Tongue (tissue), 2 donors: ENCODE results near the gene MAPK4. TPM values are rescaled to one million over a fixed set of nuclear protein-coding genes. Genes with fewer than 3 reads are reported as not detected.

ENCODE experiments used
- DNase-seq: peaks from one replicate; pipeline ENCODE4 v3.0.0-alpha.2; 2015
- total RNA-seq: library from RNA; depleted of rRNA; stranded (reverse); fragments of >200 nt; gene quantifications from one replicate; pipeline ENCODE4 v1.2.3, GENCODE V29; 2014

Gene MAPK4
- total RNA-seq, 1 donor from 2014 or later: 5.2 TPM

DNA sequence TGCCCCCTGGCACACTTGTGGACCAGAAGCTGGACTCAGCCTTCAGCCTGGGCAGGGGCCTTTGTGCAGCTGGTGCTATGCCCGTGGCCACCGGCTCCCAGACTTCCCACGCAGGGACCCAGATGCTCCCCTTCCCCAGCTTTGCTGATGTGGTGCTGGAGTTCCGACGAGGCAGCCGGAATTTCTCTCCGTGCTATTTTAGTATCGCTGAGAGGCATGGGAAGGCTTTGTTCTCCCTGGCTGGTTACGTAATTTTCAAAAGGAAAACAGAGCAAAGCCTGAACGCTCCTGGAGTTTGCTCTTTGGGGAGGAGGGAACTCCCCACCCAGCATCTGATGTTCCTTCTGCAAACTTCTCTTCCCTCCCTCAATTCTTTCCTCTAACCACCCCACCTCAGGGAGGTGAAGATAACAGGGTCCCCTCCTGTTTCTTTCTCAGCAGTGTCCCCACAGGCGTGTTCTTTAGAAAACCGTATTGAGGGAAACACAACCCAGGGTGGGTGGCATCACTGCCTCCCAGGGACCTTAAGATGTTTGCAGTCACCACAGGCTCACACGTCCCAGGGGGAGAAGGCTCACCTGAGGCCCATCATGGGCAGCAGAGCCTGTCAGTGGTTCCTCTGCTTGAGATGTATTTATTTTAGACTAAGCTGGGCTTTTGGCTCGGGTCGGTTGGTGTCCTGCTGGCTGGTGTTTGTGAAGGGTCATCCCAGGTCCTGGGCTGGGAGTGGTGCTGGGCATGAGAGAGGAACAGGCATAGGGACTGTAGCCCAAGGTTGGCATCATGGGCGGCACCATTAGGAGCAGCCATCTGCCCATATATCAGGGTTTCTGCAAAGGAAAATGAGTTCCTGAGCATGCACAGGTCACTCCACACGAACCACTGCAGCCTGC lies 95.0 kb downstream of the MAPK4 start:
- peak; percentile 41 for DNase-seq

DNA sequence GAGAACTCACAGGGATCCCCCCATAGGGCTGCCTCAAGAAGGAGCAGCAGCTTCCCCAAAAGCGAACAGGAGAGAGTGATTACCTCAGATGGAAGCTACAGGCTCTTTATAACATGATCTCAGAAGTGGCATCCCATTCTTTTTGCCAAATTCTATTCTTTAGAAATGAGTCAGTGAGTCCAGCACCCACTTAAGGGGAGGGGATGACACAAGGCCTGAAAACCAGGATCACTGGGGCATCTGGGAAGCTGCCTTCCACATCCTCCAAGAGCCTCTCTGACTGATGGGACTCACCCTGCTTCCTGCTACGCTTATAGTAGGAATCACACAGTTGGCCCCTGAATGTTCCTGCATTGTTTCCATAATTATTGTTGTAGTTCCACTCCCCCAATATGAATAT lies 96.5 kb downstream of the MAPK4 start:
- no peak for DNase-seq

DNA sequence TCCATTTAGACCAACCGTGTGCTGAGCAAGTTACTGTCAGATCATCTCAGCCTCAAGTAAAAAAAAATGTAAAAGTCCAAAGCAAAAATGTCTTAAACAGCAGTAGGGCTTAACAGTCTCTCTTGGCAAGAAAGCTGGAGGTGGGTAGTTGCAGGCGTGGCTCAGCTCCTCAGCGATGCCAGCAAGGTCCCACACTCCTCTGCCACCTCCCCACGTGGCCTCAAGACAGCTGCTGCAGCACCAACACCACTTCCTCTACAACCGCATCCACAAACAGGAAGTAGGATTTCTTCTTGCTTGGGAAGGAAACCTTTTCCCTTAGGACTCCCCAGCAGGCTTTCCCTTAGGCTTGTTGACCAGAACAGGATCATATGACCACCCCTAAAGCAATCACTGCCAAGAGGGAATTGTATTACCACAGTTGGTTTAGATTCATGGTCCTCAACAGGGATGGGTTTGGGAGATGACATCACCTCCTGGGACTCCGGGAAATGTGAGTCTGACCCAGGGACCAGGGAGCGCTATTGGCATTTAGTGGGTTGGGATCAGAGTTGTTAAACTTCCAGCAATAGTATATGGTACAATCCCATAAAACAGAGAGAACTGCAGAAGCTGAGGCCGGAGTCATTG lies 97.1 kb downstream of the MAPK4 start:
- DNase-seq: peak; percentile 27

DNA sequence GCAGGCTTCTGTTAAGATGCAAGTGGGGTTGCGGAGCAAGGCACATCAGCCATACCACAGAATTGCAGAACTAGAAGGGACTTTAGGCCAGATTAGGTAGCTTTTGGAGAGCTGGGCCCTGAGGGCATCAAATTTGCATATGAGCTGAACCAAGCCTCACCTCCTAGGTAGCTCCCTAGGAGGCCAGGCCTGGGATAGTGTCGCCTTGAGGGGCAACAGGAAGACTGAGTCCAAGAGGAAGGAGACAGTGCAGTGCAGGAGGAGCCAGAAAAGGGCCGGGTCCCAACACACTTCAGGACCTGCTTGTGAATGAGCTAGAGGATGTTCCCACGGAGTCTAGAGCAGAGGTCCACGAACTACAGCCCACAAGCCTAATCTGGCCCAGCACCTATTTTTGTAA lies 98.7 kb downstream of the MAPK4 start:
- DNase-seq: no peak

DNA sequence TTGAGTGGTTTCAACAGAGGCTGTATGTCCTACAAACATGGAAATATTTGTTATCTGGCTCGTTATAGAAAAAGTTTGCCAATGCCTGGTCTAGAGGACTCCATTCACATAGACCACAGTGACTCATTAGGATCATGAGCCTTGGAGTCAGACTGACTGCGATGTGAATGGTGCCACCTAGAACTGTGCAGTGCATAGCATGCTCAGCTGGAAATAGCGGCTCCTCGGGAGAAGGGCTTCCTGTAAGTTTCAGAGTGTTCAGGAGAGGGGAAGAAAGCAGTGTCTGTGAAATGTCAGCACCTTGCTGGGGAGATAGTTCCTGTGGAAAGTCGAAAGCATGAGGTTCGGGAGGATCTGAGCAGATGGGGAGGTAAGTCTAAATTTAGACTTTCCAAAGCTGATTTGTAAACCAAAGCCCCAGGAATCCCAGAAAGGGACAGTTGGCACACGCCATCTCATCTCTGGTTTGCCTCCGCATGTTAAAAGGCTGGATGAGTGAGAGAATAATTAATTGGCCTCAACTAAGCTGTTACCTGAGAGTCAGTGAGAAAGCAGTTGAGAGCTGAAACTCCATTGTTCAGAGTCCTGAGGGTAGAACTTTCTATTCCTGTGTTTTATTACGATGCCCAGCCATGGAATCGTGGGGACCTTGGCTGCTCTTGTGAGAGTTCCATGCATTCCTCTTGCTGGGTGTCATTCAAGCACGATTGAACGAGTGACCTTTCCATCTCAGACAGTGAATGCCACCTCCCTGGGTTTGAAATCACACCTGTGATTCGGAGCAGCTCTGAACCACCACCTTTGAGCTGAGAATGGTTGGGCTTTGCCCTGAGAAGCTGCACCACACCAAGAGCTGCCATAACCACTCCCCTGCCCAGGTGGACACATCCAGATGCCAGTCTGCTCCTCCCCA lies 99.5 kb downstream of the MAPK4 start:
- peak; percentile 31 for DNase-seq

DNA sequence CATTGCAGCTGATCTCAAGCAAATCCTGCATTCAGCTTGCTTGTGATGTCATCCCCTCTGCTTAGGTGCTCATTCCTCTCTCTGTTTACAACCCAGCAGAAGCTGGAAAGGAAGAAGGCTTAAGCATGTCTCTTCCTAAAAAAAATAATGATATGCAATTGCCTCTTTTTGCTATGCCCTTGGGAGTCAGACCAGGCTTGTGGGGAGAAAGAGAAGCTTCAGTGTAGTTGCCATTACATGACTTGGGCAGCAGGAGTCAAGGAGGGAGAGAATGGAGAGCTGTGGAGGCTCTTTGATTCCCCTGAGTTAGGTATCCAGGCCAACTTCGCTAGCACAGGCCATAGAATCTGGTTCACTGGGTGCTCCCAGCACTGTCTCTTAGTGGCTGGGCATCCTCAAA lies 101.1 kb downstream of the MAPK4 start:
- DNase-seq: no peak

DNA sequence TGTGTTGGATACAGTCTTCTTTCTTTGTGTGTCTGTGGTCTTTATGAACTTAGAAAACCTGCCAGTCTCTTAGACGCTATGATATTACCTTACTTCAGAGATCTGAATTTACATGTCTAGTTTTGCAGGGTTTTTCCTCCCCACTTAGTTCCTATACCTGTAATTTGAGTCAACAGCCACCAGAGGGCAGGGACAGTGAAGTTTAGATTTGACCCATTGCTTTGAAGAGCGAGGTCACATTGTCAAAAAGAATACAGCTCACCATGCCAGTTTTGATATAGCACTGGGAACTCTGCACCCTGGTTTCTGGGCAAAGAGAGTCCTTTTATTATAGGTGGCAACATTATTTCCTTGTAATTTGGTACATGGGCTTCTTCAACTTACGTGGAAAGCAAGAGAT lies 102.3 kb downstream of the MAPK4 start:
- no peak for DNase-seq

DNA sequence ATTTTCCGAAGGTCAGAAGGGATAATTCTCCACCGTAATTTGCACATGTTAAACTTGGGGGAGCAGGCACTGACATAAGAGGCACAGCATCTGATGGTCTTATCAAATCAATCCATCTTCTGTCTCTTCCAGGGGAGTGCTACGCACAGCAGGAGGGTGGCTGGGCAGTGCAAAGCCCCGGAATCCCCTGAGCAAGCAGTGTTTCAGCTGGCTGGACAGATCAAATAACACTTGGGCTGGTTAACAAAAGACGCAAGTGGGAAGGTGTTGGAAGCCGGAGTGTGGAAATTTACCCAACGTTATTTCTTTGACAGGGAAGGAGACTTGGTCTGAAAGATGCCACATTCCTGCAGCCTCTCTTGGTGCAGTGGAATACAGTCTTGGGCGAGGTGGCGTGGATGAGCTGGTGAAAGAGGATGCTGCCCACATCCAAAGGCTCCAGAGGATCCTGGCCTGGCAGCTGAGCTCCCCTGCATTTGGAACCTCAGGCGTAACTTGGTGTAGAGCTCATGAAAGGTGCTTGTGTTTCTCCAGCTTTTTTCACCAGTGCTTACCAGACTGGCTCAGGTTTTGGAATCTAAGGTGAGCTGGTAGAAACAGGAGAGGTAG lies 103.0 kb downstream of the MAPK4 start:
- peak; percentile 26 for DNase-seq

DNA sequence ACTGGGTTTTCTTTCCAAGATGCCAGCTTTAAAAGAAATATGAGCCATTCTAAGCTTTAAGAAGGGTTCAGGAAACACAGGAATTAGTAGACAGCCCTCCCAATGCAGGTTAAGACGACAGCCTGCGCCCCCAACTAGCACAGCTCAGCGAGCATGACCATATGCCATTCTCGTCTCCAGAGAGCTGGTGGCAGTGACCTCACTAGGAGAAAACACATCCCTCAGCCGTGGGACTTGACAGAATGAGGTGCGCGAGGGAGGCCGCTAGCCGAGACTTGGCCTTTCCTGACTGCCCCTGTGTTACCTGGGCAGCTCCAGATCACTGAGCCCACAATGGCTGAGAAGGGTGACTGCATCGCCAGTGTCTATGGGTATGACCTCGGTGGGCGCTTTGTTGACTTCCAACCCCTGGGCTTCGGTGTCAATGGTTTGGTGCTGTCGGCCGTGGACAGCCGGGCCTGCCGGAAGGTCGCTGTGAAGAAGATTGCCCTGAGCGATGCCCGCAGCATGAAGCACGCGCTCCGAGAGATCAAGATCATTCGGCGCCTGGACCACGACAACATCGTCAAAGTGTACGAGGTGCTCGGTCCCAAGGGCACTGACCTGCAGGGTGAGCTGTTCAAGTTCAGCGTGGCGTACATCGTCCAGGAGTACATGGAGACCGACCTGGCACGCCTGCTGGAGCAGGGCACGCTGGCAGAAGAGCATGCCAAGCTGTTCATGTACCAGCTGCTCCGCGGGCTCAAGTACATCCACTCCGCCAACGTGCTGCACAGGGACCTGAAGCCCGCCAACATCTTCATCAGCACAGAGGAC lies 103.9 kb downstream of the MAPK4 start:
- DNase-seq: no peak

DNA sequence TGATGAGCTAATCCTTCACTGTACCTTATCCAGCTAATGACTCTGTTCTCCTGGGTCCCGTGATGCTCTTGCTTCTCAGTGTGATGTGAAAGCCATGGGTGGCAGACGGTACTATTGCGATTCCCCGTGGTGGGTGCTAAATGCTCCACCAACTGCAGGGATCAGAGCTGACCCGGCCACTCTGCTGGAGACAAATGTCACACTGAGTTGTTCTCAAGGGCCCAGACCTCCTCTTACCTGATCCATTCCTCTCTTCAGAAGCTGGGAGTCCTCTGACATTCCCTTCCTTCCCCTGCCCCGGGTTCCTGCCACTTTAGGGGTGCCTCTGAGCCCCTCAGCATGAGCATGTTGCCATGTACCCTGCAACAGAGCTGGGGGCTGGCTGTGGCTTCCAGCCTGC lies 105.1 kb downstream of the MAPK4 start:
- no peak for DNase-seq

DNA sequence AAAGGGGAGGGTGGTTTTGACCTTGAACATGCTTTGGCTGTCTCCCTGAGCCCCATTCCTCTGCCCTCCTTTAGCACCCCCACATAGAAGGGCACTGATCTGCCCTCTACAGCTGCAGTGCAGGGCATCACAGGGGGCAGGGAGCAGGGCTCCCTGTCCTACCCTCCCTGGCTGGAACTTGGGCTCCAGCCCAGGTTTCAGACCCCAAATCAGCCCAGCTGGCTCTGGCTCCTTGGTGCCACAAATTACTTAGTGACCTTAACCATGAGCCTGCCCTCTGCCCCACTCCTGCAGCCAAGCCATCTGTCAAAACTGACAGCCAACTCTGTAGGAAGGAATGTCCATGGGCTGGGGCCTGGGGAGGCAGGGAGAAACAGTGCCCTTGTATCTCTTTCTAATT lies 105.6 kb downstream of the MAPK4 start:
- no peak for DNase-seq

DNA sequence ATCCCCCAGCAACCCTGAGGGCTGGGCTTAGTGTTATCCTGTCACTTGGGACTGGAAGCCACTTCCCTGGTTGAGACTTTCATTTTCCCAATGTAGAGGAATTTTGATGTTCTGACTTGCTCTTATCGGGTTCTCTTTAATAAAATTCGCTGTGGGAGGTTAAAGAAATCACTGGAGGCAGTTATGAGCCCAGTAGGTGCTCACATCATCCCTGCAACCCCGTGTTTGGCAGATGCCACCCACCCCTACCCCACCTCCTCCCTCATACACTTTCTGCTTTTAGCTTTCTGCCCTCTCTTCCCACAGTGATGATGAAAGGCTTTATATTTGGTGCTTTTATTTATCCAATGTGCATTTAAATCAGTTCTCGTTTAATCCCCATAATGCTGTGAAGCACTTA lies 106.6 kb downstream of the MAPK4 start:
- no peak for DNase-seq

DNA sequence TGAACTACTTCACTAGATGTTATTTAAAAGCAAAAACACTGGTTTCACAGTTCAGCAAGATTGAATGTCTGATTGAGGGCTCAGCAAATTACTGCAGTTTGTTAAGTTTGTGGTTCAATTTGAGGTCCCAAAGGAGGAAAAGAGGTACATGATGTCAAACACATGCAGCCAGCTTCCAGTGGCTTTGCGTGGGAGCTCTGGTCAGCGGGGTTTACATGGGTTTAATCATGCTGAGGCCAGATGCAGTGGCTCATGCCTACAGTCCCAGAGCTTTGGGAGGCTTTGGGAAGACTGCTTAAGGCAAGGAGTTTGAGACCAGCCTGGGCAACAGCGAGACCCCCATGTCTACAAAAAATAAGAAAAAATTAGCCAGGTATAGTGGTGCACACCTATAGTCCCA lies 111.5 kb downstream of the MAPK4 start:
- DNase-seq: no peak

DNA sequence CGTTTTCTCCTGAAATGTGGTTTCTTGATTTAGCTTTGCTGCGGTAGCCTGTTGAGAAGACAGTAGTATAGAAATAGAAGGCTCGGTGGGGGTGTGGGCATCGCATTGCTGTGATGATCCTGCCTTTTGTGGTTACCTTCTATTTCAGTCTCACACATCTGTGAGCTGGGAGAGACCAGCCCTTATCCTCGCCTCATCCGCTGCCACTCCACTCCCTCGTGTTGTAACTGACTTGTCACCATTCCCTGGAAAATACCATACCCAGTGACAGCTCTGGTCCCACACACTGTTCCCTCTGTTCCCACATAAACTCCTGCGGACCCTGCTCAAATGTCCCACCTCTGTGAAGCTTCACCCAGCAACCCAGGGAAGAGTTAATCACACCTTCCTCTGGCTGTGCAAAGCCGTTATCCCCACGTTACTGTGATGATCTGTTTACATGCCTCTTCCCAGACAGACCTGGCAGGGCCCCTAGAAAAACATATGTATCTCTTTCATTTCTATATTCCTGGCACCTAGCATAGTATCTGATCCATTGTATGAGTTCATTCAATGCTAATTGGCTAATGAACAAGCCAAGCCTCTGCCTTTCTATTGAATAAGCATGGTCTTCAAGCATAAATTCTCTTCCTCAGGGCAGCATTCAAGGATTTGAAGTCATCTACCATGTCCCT lies 114.6 kb downstream of the MAPK4 start:
- peak; percentile 27 for DNase-seq

DNA sequence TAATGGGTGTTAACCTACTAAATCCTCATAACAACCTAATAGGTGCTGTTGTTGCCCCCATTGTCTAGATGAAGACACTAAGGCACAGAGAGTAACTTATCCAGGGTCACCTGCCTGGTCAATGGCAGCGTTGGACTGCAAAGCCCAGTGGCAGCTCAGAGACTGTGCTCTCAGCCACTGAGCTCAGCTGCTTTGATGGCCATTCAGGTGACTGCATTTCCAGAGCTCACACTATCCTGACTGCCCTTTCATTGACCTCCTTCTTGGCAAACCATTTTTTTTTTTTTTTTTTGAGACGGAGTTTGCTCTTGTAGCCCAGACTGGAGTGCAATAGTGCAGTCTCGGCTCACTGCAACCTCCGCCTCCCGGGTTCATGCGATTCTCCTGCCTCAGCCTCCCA lies 115.2 kb downstream of the MAPK4 start:
- no peak for DNase-seq

DNA sequence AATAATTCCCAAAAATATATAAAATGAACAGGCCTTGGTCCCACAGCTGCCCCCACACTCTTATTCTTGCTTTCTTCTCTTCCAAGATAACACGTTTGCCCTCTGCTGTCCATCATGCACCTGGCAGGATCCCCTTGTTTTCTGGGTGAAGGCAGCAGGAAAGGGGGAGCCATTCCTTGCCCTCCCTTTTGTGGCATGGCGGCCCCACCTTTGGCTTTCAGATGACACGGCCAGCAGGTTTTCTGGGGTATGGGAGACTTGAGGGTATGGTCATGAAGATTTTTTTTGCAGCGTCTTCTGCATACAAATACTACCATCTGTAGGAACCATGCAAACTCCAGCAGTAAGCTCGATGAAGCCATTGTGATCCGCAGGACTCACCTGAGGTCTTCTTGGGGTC lies 118.8 kb downstream of the MAPK4 start:
- no peak for DNase-seq

DNA sequence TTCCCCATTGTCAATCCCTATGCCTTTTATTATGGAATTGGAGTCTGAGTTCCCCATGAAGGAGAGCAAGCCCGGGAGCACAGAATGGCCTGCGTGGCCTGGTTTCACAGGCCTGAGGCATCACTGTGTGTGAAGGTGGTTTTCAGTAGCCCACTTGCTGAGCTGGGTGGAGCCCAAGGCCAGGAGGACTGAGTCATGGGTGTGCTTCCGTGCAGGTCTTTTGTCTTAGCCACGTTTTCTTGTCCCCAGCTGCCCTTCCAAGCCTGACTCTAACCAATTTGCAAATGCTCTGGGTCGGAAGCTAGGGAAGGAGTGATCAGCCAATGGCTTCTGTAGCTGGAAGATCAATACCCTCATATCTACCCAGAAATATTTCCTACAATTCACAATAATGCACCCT lies 119.2 kb downstream of the MAPK4 start:
- no peak for DNase-seq

DNA sequence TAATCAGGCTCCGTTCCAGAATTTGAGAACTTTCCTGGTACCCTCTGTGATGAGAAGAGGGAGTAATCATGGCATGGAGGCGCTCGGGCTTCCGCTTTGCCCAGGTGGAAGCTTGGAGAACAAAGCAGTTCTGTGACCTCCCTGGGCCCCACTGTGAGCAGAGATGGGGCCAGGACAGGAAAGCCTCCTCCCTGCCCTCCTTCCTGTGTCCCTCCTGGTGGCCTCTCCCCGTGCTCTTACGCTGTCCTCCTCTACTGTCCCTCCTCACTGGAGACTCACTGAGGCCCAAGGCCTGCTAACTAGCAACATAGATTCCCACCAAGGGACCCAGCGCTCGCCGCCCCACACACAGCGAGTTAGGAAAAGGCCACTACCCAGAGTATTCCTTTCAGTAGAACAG lies 119.8 kb downstream of the MAPK4 start:
- no peak for DNase-seq

DNA sequence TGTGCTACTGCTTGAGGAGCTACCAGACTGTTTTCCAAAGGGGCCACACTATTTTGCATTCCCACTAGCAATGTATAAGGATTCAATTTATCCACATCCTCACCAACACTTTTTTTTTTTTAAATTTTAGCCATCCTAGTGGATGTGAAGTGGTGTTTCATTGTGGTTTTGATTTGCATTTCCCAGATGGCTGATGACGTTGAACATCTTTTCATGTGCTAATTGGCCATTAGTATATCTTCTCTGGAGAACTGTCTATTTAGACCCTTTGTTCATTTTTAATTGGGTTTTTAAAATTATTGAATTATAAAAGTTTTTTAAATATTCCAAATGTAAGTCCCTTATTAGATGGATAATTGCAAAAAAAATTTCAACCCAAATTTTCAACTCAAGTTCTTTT lies 121.1 kb downstream of the MAPK4 start:
- no peak for DNase-seq

DNA sequence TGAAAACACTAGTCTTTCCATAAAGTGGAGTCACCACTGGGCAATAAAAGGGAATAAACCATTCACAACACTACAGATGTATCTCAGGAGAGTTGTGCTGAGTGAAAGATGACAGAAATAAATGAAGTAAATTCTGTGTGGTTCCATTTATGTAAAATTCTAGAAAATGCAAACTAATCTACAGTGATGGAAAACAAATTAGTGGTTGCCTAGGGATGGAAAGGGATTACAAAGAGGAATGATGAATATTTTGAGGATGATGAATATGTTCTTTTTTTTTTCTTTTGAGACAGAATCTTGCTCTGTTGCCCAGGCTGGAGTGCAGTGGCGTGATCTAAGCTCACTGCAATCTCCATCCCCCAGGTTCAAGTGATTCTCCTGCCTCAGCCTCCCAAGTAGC lies 123.0 kb downstream of the MAPK4 start:
- peak; percentile 50 for DNase-seq

DNA sequence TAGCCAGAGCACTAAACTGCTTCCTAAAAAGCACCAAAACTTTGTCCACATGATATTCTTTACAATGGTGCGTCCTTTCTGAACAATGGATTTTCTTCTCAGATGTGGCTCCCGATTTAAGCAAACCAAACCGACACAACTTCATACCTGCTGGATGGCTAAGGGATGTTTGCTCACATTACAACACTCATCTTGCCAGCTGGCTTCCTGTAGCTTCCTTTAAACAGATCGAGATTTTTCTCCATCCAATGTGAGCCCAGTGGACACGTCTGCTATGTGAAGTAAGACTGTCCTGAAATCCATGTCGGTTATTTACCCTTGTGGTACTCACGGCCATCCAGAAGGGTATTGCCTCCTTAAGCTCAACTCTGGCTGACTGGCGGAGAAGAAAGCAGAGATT lies 126.5 kb downstream of the MAPK4 start:
- DNase-seq: no peak
